Stomach (tissue), 4 donors: ENCODE data around the gene MMP1.

ENCODE experiments used
- POLR2A ChIP-seq, 4 donors: fragments of 450-650 bp; IDR thresholded peaks; one replicate each; pipeline ENCODE4 v1.6.1; 2016; ENCODE audit warnings: antibody characterized with exemption in 4 of 4, control low read depth in 2 of 4, mild to moderate bottlenecking in 1 of 4, moderate library complexity in 1 of 4
- TF ChIP-seq, protein P1 (sequence below), 7 experiments: fragments of 450-650 bp in 4 of 7; fragments of 200-600 bp in 3 of 7; sonication (generic) in 3 of 7; IDR thresholded peaks; one replicate each; pipeline ENCODE4 v1.5.1; 2016 to 2019; ENCODE audit warnings: antibody characterized with exemption in 7 of 7, control low read depth in 2 of 7, mild to moderate bottlenecking in 1 of 7

DNA sequence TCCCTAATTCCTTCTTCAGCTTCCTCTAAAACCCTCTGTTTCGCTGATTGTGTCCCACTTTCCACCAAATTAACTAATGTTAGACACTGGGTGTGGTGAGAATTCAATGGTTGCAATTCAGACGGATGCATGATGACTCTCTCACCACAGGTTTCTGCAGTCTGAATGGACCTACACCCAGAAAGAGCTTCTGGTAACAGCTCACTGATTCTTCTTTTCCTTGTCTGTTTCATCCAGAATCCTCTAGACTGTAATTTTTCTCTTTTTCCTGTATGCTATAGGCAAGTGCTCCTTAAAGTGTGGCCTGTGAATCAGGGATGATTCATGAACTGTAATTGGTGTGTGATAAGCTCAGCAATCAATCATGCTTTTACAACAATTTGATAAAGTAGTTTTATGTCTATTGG lies 35.6 kb downstream of the MMP1 start:
- TF ChIP-seq, protein P1, sequence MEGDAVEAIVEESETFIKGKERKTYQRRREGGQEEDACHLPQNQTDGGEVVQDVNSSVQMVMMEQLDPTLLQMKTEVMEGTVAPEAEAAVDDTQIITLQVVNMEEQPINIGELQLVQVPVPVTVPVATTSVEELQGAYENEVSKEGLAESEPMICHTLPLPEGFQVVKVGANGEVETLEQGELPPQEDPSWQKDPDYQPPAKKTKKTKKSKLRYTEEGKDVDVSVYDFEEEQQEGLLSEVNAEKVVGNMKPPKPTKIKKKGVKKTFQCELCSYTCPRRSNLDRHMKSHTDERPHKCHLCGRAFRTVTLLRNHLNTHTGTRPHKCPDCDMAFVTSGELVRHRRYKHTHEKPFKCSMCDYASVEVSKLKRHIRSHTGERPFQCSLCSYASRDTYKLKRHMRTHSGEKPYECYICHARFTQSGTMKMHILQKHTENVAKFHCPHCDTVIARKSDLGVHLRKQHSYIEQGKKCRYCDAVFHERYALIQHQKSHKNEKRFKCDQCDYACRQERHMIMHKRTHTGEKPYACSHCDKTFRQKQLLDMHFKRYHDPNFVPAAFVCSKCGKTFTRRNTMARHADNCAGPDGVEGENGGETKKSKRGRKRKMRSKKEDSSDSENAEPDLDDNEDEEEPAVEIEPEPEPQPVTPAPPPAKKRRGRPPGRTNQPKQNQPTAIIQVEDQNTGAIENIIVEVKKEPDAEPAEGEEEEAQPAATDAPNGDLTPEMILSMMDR (IDR thresholded peaks at IDR 0.05): no peak
- TF ChIP-seq POLR2A (IDR thresholded peaks at IDR 0.05): no peak
